HepG2 (cell line): ENCODE results near the gene SEC24B. TPM values are rescaled to one million over a fixed set of nuclear protein-coding genes. Genes with fewer than 3 reads are reported as not detected.
A peak's percentile ranks its signal among the peaks of the same experiment; 100 is the strongest.

Experiments
- BCL6 ChIP-seq: IDR thresholded peaks from 2 replicates; pipeline ENCODE4 v1.6.1; 2016; ENCODE audit warnings: missing genetic modification reagents, missing compliant biosample characterization
- BRD4 ChIP-seq: sonication (generic); formaldehyde crosslinking; IDR thresholded peaks from 2 replicates; pipeline ENCODE4 v1.4.0; 2020; ENCODE audit warnings: missing genetic modification reagents
- ETV6 ChIP-seq: sonication (generic); formaldehyde crosslinking; conservative IDR thresholded peaks from 2 replicates; pipeline ENCODE4 v1.4.0; 2020; ENCODE audit warnings: missing genetic modification reagents
- HNF1B ChIP-seq: sonication (generic); formaldehyde crosslinking; IDR thresholded peaks from 2 replicates; pipeline ENCODE4 v1.5.1; 2020; ENCODE audit warnings: mild to moderate bottlenecking, moderate library complexity, missing genetic modification reagents
- HOXA7 ChIP-seq: sonication (generic); formaldehyde crosslinking; IDR thresholded peaks from 2 replicates; pipeline ENCODE4 v1.8.1; 2022; ENCODE audit warnings: mild to moderate bottlenecking, missing genetic modification reagents, moderate library complexity
- KAT7 ChIP-seq: IDR thresholded peaks from 2 replicates; pipeline ENCODE4 v1.6.1; 2018; ENCODE audit warnings: borderline replicate concordance, missing compliant biosample characterization
- MBNL3 ChIP-seq: fragments of 250-450 bp; sonication (Bioruptor Pico); conservative IDR thresholded peaks from 2 replicates; pipeline ENCODE4 v1.8.0; 2022; ENCODE audit warnings: mild to moderate bottlenecking, inconsistent platforms
- MEIS2 ChIP-seq: sonication (generic); formaldehyde crosslinking; IDR thresholded peaks from 2 replicates; pipeline ENCODE4 v1.9.0; 2021; ENCODE audit warnings: mild to moderate bottlenecking, missing genetic modification reagents
- MYPOP ChIP-seq: sonication (generic); formaldehyde crosslinking; IDR thresholded peaks from 2 replicates; pipeline ENCODE4 v1.8.1; 2023; ENCODE audit warnings: mild to moderate bottlenecking, moderate library complexity, missing genetic modification reagents
- POGK ChIP-seq: sonication (generic); formaldehyde crosslinking; conservative IDR thresholded peaks from 2 replicates; pipeline ENCODE4 v1.8.0; 2022; ENCODE audit warnings: mild to moderate bottlenecking, moderate library complexity, missing genetic modification reagents
- SETDB1 ChIP-seq: sonication (generic); formaldehyde crosslinking; IDR thresholded peaks from 2 replicates; pipeline ENCODE4 v1.5.1; 2020; ENCODE audit warnings: missing genetic modification reagents, mild to moderate bottlenecking, borderline replicate concordance
- STAT6 ChIP-seq: sonication (generic); formaldehyde crosslinking; IDR thresholded peaks from 2 replicates; pipeline ENCODE4 v1.4.0; 2020; ENCODE audit warnings: missing genetic modification reagents, mild to moderate bottlenecking, borderline replicate concordance
- ZFP90 ChIP-seq: sonication (generic); formaldehyde crosslinking; IDR thresholded peaks from 2 replicates; pipeline ENCODE4 v1.8.0; 2022; ENCODE audit warnings: missing genetic modification reagents, mild to moderate bottlenecking, inconsistent platforms, borderline replicate concordance
- ZNF367 ChIP-seq: sonication (generic); formaldehyde crosslinking; IDR thresholded peaks from 2 replicates; pipeline ENCODE4 v1.4.0; 2020; ENCODE audit warnings: missing genetic modification reagents, borderline replicate concordance
- ZNF512B ChIP-seq: sonication (generic); formaldehyde crosslinking; IDR thresholded peaks from 2 replicates; pipeline ENCODE4 v1.5.1; 2020; ENCODE audit warnings: missing genetic modification reagents, mild to moderate bottlenecking, borderline replicate concordance
- ZNF703 ChIP-seq: sonication (generic); formaldehyde crosslinking; IDR thresholded peaks from 2 replicates; pipeline ENCODE4 v1.5.1; 2020; ENCODE audit warnings: missing genetic modification reagents, mild to moderate bottlenecking, moderate library complexity, borderline replicate concordance
- polyA plus RNA-seq, 8 experiments: library from polyadenylated mRNA; depleted of rRNA in 3 of 8; stranded (reverse) in 7 of 8; unstranded in 1 of 8; fragments of >200 nt; fragmentation: Illumina TruSeq in 4 of 8; extraction: Trizol in 4 of 8; gene quantifications; 2 replicates each; pipeline versions ENCODE4 v1.2.1 to v1.2.3, GENCODE V29; 2011 to 2016; ENCODE audit warnings: low read depth in 4 of 8, missing spikeins in 1 of 8, mixed read lengths in 1 of 8; ENCODE audit not compliant: insufficient read depth in 1 of 8
- total RNA-seq, 5 experiments: library from RNA; depleted of rRNA; stranded (reverse); fragments of >200 nt; fragmentation: Illumina TruSeq; extraction: Trizol; gene quantifications; 2 replicates each; pipeline ENCODE4 v1.2.3, GENCODE V29; 2016; ENCODE audit warnings: low read depth in 1 of 5

The SEC24B gene
- total and polyA plus RNA-seq, 2 of the 13 experiments (the other 11 are each of a cell fraction or from before 2014, with no cell fraction given): 14.6 to 39.0 TPM

- TF ChIP-seq MYPOP (CRISPR knock-in tag) (peak; percentile 58; the same call in 1 of the 2 replicates), HNF1B (no peak), ZNF703 (CRISPR knock-in tag) (no peak), HOXA7 (CRISPR knock-in tag) (no peak), BRD4 (CRISPR knock-in tag) (no peak), KAT7 (peak; percentile 55; the same call in 1 of the 2 replicates), ZNF512B (CRISPR knock-in tag) (peak; percentile 46; the same call in 1 of the 2 replicates), ETV6 (0 out of 2 replicates have a peak, but pooled peaks have one; percentile 48), BCL6 (CRISPR knock-in tag) (0 out of 2 replicates have a peak, but pooled peaks have one; percentile 12), MEIS2 (no peak; the same call in 1 of the 2 replicates), MBNL3 (no peak), ZNF367 (CRISPR knock-in tag) (no peak), ZFP90 (CRISPR knock-in tag) (no peak; the same call in 1 of the 2 replicates), POGK (CRISPR knock-in tag) (peak; percentile 35; the same call in 1 of the 2 replicates), SETDB1 (no peak), STAT6 (CRISPR knock-in tag) (no peak)
These were observed at the start of gene SEC24B (continued) for GRCh38 chr4:109433205-109434006.
